GM21737 (cell line): Measurements from ENCODE around the gene TFRC.
A peak's percentile ranks its signal among the peaks of the same experiment; 100 is the strongest.
"Not testable (repeated sequence)": the region's sequence is repeated elsewhere in the genome, so short reads cannot be mapped to it uniquely, and the experiment has no call there.

Experiments used
- ATAC-seq: cut with Tn5 transposase; IDR thresholded peaks from one replicate; pipeline ENCODE4 v1.9.1; 2021; ENCODE audit warnings: mild to moderate bottlenecking, moderate library complexity; ENCODE audit not compliant: unreplicated experiment

TFRC gene

GRCh38 chr3:196082619-196082971 is 705 bp upstream of the TFRC start:
- ATAC-seq, result no peak

GRCh38 chr3:196081002-196081833 is 672 bp downstream of the TFRC start:
- peak; percentile 32 for ATAC-seq

- not testable (repeated sequence) for ATAC-seq
Measured at GRCh38 chr3:196080101-196080846, 1.6 kb downstream of the TFRC start.

- no peak for ATAC-seq
Measured at GRCh38 chr3:196079682-196080081, 2.2 kb downstream of the TFRC start.

- ATAC-seq, result no peak
Measured at GRCh38 chr3:196075013-196075412, 6.9 kb downstream of the TFRC start.

GRCh38 chr3:196073255-196073753 is 8.6 kb downstream of the TFRC start:
- peak; percentile 79 for ATAC-seq

GRCh38 chr3:196072313-196072712 is 9.6 kb downstream of the TFRC start:
- ATAC-seq, result no peak

GRCh38 chr3:196068812-196069211 is 13.1 kb downstream of the TFRC start:
- ATAC-seq, result not testable (repeated sequence)

- ATAC-seq, result no peak
Measured at GRCh38 chr3:196067439-196067838, 14.5 kb downstream of the TFRC start.

- no peak for ATAC-seq
Measured at GRCh38 chr3:196063971-196064370, 17.9 kb downstream of the TFRC start.

- no peak for ATAC-seq
Measured at GRCh38 chr3:196063456-196063855, 18.4 kb downstream of the TFRC start.

GRCh38 chr3:196063049-196063448 is 18.8 kb downstream of the TFRC start:
- no peak for ATAC-seq

GRCh38 chr3:196060834-196061233 is 21.1 kb downstream of the TFRC start:
- ATAC-seq, result no peak

- no peak for ATAC-seq
Measured at GRCh38 chr3:196057760-196058331, 24.0 kb downstream of the TFRC start.

GRCh38 chr3:196056371-196056770 is 25.5 kb downstream of the TFRC start:
- not testable (repeated sequence) for ATAC-seq

GRCh38 chr3:196055683-196056270 is 26.1 kb downstream of the TFRC start:
- no peak for ATAC-seq

GRCh38 chr3:196055240-196055639 is 26.6 kb downstream of the TFRC start:
- no peak for ATAC-seq

GRCh38 chr3:196054661-196055060 is 27.2 kb downstream of the TFRC start:
- ATAC-seq, result no peak

GRCh38 chr3:196053487-196053886 is 28.4 kb downstream of the TFRC start:
- no peak for ATAC-seq

- ATAC-seq, result no peak
Measured at GRCh38 chr3:196051282-196052076, 30.4 kb downstream of the TFRC start.
